HL-60/S4 treated with phorbol 12-myristate 13-acetate at 8.2 ng/mL for 4 days and 3 days (cell line): Measurements from ENCODE around the gene SCN8A.
"Not testable (repeated sequence)": the region's sequence is repeated elsewhere in the genome, so short reads cannot be mapped to it uniquely, and the experiment has no call there.

Experiments
- in situ Hi-C: fragments of 300-500 bp; cut with MboI; formaldehyde crosslinking; loops from 2 replicates; pipeline ENCODE4 v1.15.0; 2022; ENCODE audit warnings: low sequenced_read_pairs

The SCN8A gene

GRCh38 chr12:51827925-51828818, 237.1 kb downstream of the SCN8A start:
- in situ Hi-C loops, result no loop called here

GRCh38 chr12:51829011-51829481, 238.0 kb downstream of the SCN8A start:
- in situ Hi-C loops, result no loop called here

- in situ Hi-C loops, result no loop called here
Observed at GRCh38 chr12:51829641-51830040, 238.6 kb downstream of the SCN8A start.

GRCh38 chr12:51831817-51832216, 240.8 kb downstream of the SCN8A start:
- in situ Hi-C loops, result not testable (repeated sequence)

- in situ Hi-C loops, result no loop called here
Observed at GRCh38 chr12:51832354-51833107, 241.5 kb downstream of the SCN8A start.

GRCh38 chr12:51833448-51834227, 242.6 kb downstream of the SCN8A start:
- in situ Hi-C loops, result no loop called here

- in situ Hi-C loops, result no loop called here
Observed at GRCh38 chr12:51834411-51834810, 243.4 kb downstream of the SCN8A start.

GRCh38 chr12:51836041-51836826, 245.2 kb downstream of the SCN8A start:
- in situ Hi-C loops, result no loop called here

- in situ Hi-C loops, result no loop called here
Observed at GRCh38 chr12:51836827-51837173, 245.8 kb downstream of the SCN8A start.

- in situ Hi-C loops, result no loop called here
Observed at GRCh38 chr12:51837286-51837685, 246.3 kb downstream of the SCN8A start.

- in situ Hi-C loops, result no loop called here
Observed at GRCh38 chr12:51838036-51838435, 247.0 kb downstream of the SCN8A start.

- in situ Hi-C loops, result no loop called here
Observed at GRCh38 chr12:51838762-51839161, 247.7 kb downstream of the SCN8A start.

- in situ Hi-C loops, result no loop called here
Observed at GRCh38 chr12:51839310-51839947, 248.4 kb downstream of the SCN8A start.

GRCh38 chr12:51840966-51841365, 249.9 kb downstream of the SCN8A start:
- in situ Hi-C loops, result no loop called here

- in situ Hi-C loops, result no loop called here
Observed at GRCh38 chr12:51841727-51842126, 250.7 kb downstream of the SCN8A start.

GRCh38 chr12:51844854-51845253, 253.8 kb downstream of the SCN8A start:
- in situ Hi-C loops, result no loop called here

- in situ Hi-C loops, result no loop called here
Observed at GRCh38 chr12:51845482-51845881, 254.4 kb downstream of the SCN8A start.

GRCh38 chr12:51846271-51846691, 255.2 kb downstream of the SCN8A start:
- in situ Hi-C loops, result no loop called here

- in situ Hi-C loops, result no loop called here
Observed at GRCh38 chr12:51846911-51847642, 256.0 kb downstream of the SCN8A start.
